Endothelial cell of umbilical vein (primary cell): ENCODE data around the gene LOXL1. TPM values are rescaled to one million over a fixed set of nuclear protein-coding genes. Genes with fewer than 3 reads are reported as not detected.

Experiments
- BruUV-seq: library from RNA; stranded (reverse); fragments of 400-500 nt; replicated peaks from 2 replicates; lab custom pipeline; 2021; lab: Mats Ljungman, UMichigan
- CTCF ChIA-PET: fragments of 300-600, 350-600 bp; sonication (Branson Sonifier 250); formaldehyde crosslinking; loops from one replicate; lab custom pipeline; 2021; ENCODE audit warnings: antibody characterized with exemption, inconsistent platforms; lab: Charles Lee
- POLR2A ChIA-PET: fragments of 300-600, 350-600 bp; sonication (Branson Sonifier 250); formaldehyde crosslinking; loops from one replicate; lab custom pipeline; 2021; ENCODE audit warnings: antibody characterized with exemption, inconsistent platforms; lab: Charles Lee
- DNase-seq: peaks from one replicate; pipeline ENCODE4 v3.0.0-alpha.2; 2011; ENCODE audit warnings: low read depth, low spot score
- FAIRE-seq: peaks from 2 replicates; lab custom pipeline; 2011; peaks lifted over from hg19 to GRCh38; lab: Jason Lieb, UNC
- H2AFZ ChIP-seq: 2 replicates; pipeline ENCODE4 v1.6.0; 2012; ENCODE audit warnings: low read depth, low read length, control low read depth, inconsistent platforms
- H3K27ac ChIP-seq: 2 replicates; pipeline ENCODE4 v1.5.1; 2011; ENCODE audit warnings: low read depth, mild to moderate bottlenecking, control low read depth, low read length, moderate library complexity; ENCODE audit not compliant: insufficient read depth
- H3K27me3 ChIP-seq, 2 experiments: 2 replicates each; pipeline versions ENCODE4 v1.6.0 to v1.6.1; 2011; ENCODE audit warnings: low read length in 2 of 2, mixed read lengths in 1 of 2; ENCODE audit not compliant: control insufficient read depth in 2 of 2, insufficient read depth in 2 of 2
- H3K36me3 ChIP-seq, 2 experiments: 2 replicates in 1 of 2; 3 replicates in 1 of 2; pipeline ENCODE4 v1.5.1; 2011; ENCODE audit warnings: low read length in 2 of 2, mild to moderate bottlenecking in 1 of 2, moderate library complexity in 1 of 2; ENCODE audit not compliant: control insufficient read depth in 2 of 2, insufficient read depth in 2 of 2; ENCODE audit errors: extremely low read depth in 1 of 2
- H3K4me1 ChIP-seq: 3 replicates; pipeline ENCODE4 v1.5.1; 2011; ENCODE audit warnings: mild to moderate bottlenecking, low read length; ENCODE audit not compliant: control insufficient read depth, insufficient read depth; ENCODE audit errors: extremely low read depth
- H3K4me2 ChIP-seq: 2 replicates; pipeline ENCODE4 v1.6.1; 2011; ENCODE audit warnings: low read length, control low read depth, mixed read lengths; ENCODE audit not compliant: insufficient read depth
- H3K4me3 ChIP-seq, 3 experiments: fragments of 200-600 bp in 1 of 3; sonication (generic), shearing (Covaris generic) in 1 of 3; replicated peaks in 1 of 3; 2 replicates each; pipeline ENCODE4 v1.5.1; 2011 to 2016; ENCODE audit warnings: control low read depth in 3 of 3, low read length in 3 of 3, mild to moderate bottlenecking in 2 of 3, inconsistent platforms in 1 of 3, low read depth in 1 of 3, moderate library complexity in 1 of 3; ENCODE audit not compliant: insufficient read depth in 1 of 3
- H3K79me2 ChIP-seq: 2 replicates; pipeline ENCODE4 v1.6.0; 2012; ENCODE audit warnings: low read length, inconsistent platforms; ENCODE audit not compliant: control insufficient read depth, insufficient read depth
- H3K9ac ChIP-seq: replicated peaks from 2 replicates; pipeline ENCODE3; 2011; ENCODE audit warnings: low read length, control low read depth; ENCODE audit not compliant: insufficient read depth; ENCODE audit errors: extremely low read depth
- H3K9me1 ChIP-seq: replicated peaks from 3 replicates; pipeline ENCODE4 v1.6.0; 2011; ENCODE audit warnings: mild to moderate bottlenecking, low read length; ENCODE audit not compliant: control insufficient read depth, insufficient read depth; ENCODE audit errors: extremely low read depth
- H3K9me3 ChIP-seq: replicated peaks from 2 replicates; pipeline ENCODE4 v1.5.1; 2012; ENCODE audit warnings: low read length, inconsistent platforms; ENCODE audit not compliant: control insufficient read depth, insufficient read depth
- H4K20me1 ChIP-seq: replicated peaks from 2 replicates; pipeline ENCODE3; 2011; ENCODE audit warnings: mild to moderate bottlenecking, low read length; ENCODE audit not compliant: control insufficient read depth, insufficient read depth; ENCODE audit errors: extremely low read depth
- EZH2 ChIP-seq: IDR thresholded peaks from 2 replicates; pipeline ENCODE4 v1.6.1; 2012; ENCODE audit warnings: borderline replicate concordance, low read depth, mild to moderate bottlenecking, moderate library complexity, low read length, inconsistent platforms; ENCODE audit not compliant: severe bottlenecking
- FOS ChIP-seq: IDR thresholded peaks from 2 replicates; pipeline ENCODE4 v1.6.1; 2011; ENCODE audit warnings: mild to moderate bottlenecking, low read length, moderate library complexity, borderline replicate concordance; ENCODE audit not compliant: insufficient read depth
- GATA2 ChIP-seq: IDR thresholded peaks from 2 replicates; pipeline ENCODE4 v1.7.0; 2011; ENCODE audit warnings: low read depth, mild to moderate bottlenecking, moderate library complexity, mixed read lengths, low read length; ENCODE audit not compliant: insufficient read length, insufficient read depth
- MAX ChIP-seq: IDR thresholded peaks from 2 replicates; pipeline ENCODE4 v1.6.1; 2011; ENCODE audit not compliant: insufficient read depth, insufficient read length
- MYC ChIP-seq: IDR thresholded peaks from one replicate; pipeline ENCODE4 v1.6.1; 2011; ENCODE audit warnings: mild to moderate bottlenecking, low read depth, low read length
- POLR2A ChIP-seq: IDR thresholded peaks from 2 replicates; pipeline ENCODE4 v1.6.1; 2012; ENCODE audit warnings: low read depth, mild to moderate bottlenecking, control low read depth, low read length
- POLR2AphosphoS5 ChIP-seq: IDR thresholded peaks from 2 replicates; pipeline ENCODE4 v1.6.1; 2012; ENCODE audit warnings: low read depth, mild to moderate bottlenecking, control low read depth, low read length, moderate library complexity; ENCODE audit not compliant: insufficient read depth
- dilution Hi-C: fragments of 300-500 bp; cut with MboI; formaldehyde crosslinking; loops from one replicate; pipeline ENCODE4 v1.15.0; 2019; ENCODE audit warnings: low sequenced_read_pairs; ENCODE audit not compliant: extremely low pct_ligation_motif_present
- intact Hi-C: fragments of 100-400 bp; cut with micrococcal nuclease; formaldehyde crosslinking; loops from one replicate; pipeline ENCODE4 v1.10.0; 2022
- polyA plus RNA-seq, 4 experiments: library from polyadenylated mRNA; depleted of rRNA in 3 of 4; stranded (reverse) in 3 of 4; unstranded in 1 of 4; fragments of >200 nt; gene quantifications; 2 replicates each; pipeline versions ENCODE4 v1.2.1 to v1.2.3, GENCODE V29; 2011 to 2012; ENCODE audit warnings: missing spikeins in 1 of 4
- total RNA-seq: library from RNA; stranded (reverse); gene quantifications from 2 replicates; pipeline ENCODE4 v1.2.3, GENCODE V29; 2021
- TF ChIP-seq, protein P1 (sequence below), 2 donors: IDR thresholded peaks; 1 replicate in 1 of 2; 2 replicates in 1 of 2; pipeline ENCODE4 v1.5.1; 2011; ENCODE audit warnings: low read length in 2 of 2, mild to moderate bottlenecking in 2 of 2, moderate library complexity in 2 of 2, control low read depth in 1 of 2, inconsistent platforms in 1 of 2, low read depth in 1 of 2; ENCODE audit not compliant: insufficient read depth in 1 of 2; ENCODE audit errors: extremely low read depth in 1 of 2

The LOXL1 gene
- total and polyA plus RNA-seq, 2 donors (not counting 3 experiments of a cell fraction or from before 2014, with no cell fraction given) = 5.2 to 14.4 TPM

- no peaks in the 10 kb centered on the region for H4K20me1 ChIP-seq
- BruUV-seq = no TSS peak
- no peak overlapping the region for H3K4me2 ChIP-seq
- H3K9ac ChIP-seq = no peak overlapping the region
- no peaks in the 10 kb centered on the region for H3K79me2 ChIP-seq
- no peak overlapping the region for H3K4me3 ChIP-seq
- POLR2A ChIA-PET = no interaction called here
- FAIRE-seq = no peak
- TF ChIP-seq FOS (no peak), GATA2 (no peak), MAX (no peak), EZH2 (no peak), MYC (no peak), POLR2A (no peak), POLR2AphosphoS5 (no peak)
- TF ChIP-seq, protein P1, sequence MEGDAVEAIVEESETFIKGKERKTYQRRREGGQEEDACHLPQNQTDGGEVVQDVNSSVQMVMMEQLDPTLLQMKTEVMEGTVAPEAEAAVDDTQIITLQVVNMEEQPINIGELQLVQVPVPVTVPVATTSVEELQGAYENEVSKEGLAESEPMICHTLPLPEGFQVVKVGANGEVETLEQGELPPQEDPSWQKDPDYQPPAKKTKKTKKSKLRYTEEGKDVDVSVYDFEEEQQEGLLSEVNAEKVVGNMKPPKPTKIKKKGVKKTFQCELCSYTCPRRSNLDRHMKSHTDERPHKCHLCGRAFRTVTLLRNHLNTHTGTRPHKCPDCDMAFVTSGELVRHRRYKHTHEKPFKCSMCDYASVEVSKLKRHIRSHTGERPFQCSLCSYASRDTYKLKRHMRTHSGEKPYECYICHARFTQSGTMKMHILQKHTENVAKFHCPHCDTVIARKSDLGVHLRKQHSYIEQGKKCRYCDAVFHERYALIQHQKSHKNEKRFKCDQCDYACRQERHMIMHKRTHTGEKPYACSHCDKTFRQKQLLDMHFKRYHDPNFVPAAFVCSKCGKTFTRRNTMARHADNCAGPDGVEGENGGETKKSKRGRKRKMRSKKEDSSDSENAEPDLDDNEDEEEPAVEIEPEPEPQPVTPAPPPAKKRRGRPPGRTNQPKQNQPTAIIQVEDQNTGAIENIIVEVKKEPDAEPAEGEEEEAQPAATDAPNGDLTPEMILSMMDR (IDR thresholded peaks at IDR 0.05; ENCODE audit: extremely low read depth in 1 of 2, insufficient read depth in 1 of 2, low read depth in 1 of 2, low read length in 2 of 2) = no peak
- H3K27ac ChIP-seq = no peak overlapping the region
- DNase-seq = no peak
- no peaks in the 10 kb centered on the region for H3K36me3 ChIP-seq
- no peaks in the 10 kb centered on the region for H3K27me3 ChIP-seq
- H2AFZ ChIP-seq = no peak overlapping the region
- CTCF ChIA-PET = interaction anchor here (0.9 to 13.1 kb wide), 3 partner anchors 17 to 352 kb away, joined by 3 to 651 read pairs (median 217); no protein-coding TSS in a partner anchor
- peaks cover 15% of the 10 kb centered on the region for H3K4me1 ChIP-seq
- dilution Hi-C loops = no loop called here
- intact Hi-C loops = no loop called here
- H3K9me1 ChIP-seq = no peaks in the 10 kb centered on the region
- no peaks in the 10 kb centered on the region for H3K9me3 ChIP-seq
Measured at GRCh38 chr15:73968461-73968860, 42.2 kb downstream of the LOXL1 start.
